ENCODE data around the gene R3HDM2. TPM values are rescaled to one million over a fixed set of nuclear protein-coding genes. Genes with fewer than 3 reads are reported as not detected.

The R3HDM2 gene
- polyA plus RNA-seq, 1 experiment, result 20.0 TPM

DNA sequence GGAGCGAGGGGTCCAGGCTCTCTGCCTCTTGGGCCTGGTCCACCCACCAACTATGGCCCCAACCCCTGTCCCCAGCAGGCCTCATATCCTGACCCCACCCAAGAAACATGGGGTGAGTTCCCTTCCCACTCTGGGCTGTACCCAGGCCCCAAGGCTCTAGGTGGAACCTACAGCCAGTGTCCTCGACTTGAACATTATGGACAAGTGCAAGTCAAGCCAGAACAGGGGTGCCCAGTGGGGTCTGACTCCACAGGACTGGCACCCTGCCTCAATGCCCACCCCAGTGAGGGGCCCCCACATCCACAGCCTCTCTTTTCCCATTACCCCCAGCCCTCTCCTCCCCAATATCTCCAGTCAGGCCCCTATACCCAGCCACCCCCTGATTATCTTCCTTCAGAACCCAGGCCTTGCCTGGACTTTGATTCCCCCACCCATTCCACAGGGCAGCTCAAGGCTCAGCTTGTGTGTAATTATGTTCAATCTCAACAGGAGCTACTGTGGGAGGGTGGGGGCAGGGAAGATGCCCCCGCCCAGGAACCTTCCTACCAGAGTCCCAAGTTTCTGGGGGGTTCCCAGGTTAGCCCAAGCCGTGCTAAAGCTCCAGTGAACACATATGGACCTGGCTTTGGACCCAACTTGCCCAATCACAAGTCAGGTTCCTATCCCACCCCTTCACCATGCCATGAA is 40.3 kb upstream of the R3HDM2 start:
- Histone ChIP-seq H3K4me3 (ENCODE audit: low read depth, low read length) (no peak overlapping the region), H3K27me3 (ENCODE audit: control insufficient read depth, insufficient read depth, low read length) (peaks cover 33% of the 10 kb centered on the region), H3K27ac (ENCODE audit: low read depth, low read length) (no peak overlapping the region), H3K9me3 (ENCODE audit: control insufficient read depth, insufficient read depth, low read length) (no peaks in the 10 kb centered on the region; the same call in 1 of the 2 replicates)
- CTCF ChIA-PET, result interaction anchor here (1.6 to 1.9 kb wide), 2 partner anchors 8 to 12 kb away, joined by 5 to 7 read pairs; partner anchors contain the start of gene GLI1
- no peak for DNase-seq (ENCODE audit: low read depth, low spot score)
- POLR2A ChIA-PET, result no interaction called here
- TF ChIP-seq, protein P1, sequence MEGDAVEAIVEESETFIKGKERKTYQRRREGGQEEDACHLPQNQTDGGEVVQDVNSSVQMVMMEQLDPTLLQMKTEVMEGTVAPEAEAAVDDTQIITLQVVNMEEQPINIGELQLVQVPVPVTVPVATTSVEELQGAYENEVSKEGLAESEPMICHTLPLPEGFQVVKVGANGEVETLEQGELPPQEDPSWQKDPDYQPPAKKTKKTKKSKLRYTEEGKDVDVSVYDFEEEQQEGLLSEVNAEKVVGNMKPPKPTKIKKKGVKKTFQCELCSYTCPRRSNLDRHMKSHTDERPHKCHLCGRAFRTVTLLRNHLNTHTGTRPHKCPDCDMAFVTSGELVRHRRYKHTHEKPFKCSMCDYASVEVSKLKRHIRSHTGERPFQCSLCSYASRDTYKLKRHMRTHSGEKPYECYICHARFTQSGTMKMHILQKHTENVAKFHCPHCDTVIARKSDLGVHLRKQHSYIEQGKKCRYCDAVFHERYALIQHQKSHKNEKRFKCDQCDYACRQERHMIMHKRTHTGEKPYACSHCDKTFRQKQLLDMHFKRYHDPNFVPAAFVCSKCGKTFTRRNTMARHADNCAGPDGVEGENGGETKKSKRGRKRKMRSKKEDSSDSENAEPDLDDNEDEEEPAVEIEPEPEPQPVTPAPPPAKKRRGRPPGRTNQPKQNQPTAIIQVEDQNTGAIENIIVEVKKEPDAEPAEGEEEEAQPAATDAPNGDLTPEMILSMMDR (IDR thresholded peaks at IDR 0.05; ENCODE audit: low read depth, low read length), result no peak

DNA sequence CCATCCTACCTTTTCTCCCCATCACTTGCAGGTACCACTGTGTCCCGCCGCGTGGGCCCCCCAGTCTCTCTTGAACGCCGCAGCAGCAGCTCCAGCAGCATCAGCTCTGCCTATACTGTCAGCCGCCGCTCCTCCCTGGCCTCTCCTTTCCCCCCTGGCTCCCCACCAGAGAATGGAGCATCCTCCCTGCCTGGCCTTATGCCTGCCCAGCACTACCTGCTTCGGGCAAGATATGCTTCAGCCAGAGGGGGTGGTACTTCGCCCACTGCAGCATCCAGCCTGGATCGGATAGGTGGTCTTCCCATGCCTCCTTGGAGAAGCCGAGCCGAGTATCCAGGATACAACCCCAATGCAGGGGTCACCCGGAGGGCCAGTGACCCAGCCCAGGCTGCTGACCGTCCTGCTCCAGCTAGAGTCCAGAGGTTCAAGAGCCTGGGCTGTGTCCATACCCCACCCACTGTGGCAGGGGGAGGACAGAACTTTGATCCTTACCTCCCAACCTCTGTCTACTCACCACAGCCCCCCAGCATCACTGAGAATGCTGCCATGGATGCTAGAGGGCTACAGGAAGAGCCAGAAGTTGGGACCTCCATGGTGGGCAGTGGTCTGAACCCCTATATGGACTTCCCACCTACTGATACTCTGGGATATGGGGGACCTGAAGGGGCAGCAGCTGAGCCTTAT is 39.6 kb upstream of the R3HDM2 start:
- no peak for DNase-seq (ENCODE audit: low read depth, low spot score)
- no peak overlapping the region for H3K27ac ChIP-seq (ENCODE audit: low read depth, low read length)
- peaks cover 27% of the 10 kb centered on the region for H3K27me3 ChIP-seq (ENCODE audit: control insufficient read depth, insufficient read depth, low read length)
- ChIA-PET POLR2A (no interaction called here), CTCF (interaction anchor here (1.0 to 3.2 kb wide), 2 partner anchors 11 to 17 kb away, joined by 4 to 14 read pairs (median 5); partner anchors contain the start of gene GLI1)
- H3K9me3 ChIP-seq (ENCODE audit: control insufficient read depth, insufficient read depth, low read length), result no peaks in the 10 kb centered on the region
- TF ChIP-seq, protein P1 (IDR thresholded peaks at IDR 0.05; ENCODE audit: low read depth, low read length), result no peak
- H3K4me3 ChIP-seq (ENCODE audit: low read depth, low read length), result no peak overlapping the region

DNA sequence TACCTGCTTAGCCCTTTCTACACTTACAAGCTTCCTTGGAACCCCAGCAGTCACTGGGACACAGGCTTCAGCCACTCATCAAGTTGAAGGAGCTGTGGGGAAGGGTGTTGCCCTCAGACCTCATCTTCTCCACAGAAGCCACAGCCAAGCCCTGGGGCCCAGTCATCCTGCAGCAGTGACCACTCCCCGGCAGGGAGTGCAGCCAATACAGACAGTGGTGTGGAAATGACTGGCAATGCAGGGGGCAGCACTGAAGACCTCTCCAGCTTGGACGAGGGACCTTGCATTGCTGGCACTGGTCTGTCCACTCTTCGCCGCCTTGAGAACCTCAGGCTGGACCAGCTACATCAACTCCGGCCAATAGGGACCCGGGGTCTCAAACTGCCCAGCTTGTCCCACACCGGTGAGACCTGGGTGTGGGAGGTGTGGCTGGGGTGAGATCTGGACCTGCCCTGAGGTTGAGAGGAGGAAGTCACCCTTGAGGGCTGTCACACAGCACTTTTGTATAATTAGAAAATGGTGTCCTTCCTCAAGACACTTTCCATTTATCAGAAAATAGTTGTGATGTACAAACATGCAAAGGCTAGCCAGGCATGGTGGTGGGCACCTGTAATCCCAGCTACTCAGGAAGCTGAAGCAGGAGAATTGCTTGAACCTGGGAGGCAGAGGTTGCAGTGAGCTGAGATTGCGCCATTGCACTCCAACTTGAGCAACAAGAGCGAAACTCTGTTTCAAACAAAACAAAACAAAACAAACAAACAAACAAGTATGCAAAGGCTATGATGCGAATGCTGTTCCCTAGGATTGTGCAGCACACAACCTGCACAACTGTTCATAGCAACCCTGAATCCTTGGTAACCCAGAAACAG is 38.7 kb upstream of the R3HDM2 start:
- CTCF ChIA-PET, result interaction anchor here (1.0 to 3.2 kb wide), 3 partner anchors 11 to 17 kb away, joined by 3 to 14 read pairs (median 4); partner anchors contain the start of gene GLI1
- no peak for DNase-seq (ENCODE audit: low read depth, low spot score)

DNA sequence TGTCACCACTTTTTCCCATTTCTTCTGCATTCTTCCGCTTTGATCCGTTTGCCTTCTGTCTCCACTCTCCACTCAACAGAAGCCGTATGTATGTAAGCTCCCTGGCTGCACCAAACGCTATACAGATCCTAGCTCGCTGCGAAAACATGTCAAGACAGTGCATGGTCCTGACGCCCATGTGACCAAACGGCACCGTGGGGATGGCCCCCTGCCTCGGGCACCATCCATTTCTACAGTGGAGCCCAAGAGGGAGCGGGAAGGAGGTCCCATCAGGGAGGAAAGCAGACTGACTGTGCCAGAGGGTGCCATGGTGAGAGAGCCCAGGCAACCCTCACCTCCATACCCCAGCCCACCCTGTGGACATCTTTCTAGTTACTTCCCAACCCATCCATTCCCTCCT is 37.1 kb upstream of the R3HDM2 start:
- H3K9me3 ChIP-seq (ENCODE audit: control insufficient read depth, insufficient read depth, low read length), result no peaks in the 10 kb centered on the region
- POLR2A ChIA-PET, result no interaction called here
- H3K4me3 ChIP-seq (ENCODE audit: low read depth, low read length), result no peak overlapping the region
- TF ChIP-seq, protein P1 (IDR thresholded peaks at IDR 0.05; ENCODE audit: low read depth, low read length), result no peak
- H3K27ac ChIP-seq (ENCODE audit: low read depth, low read length), result no peak overlapping the region
- no peak for DNase-seq (ENCODE audit: low read depth, low spot score)
- H3K27me3 ChIP-seq (ENCODE audit: control insufficient read depth, insufficient read depth, low read length), result peaks cover 5% of the 10 kb centered on the region
- CTCF ChIA-PET, result interaction anchor here (3.2 kb wide), 1 partner anchor 9 kb away, joined by 14 read pairs; the partner anchor contains the start of gene GLI1

More for the DNA sequence above, 38.7 kb upstream of the R3HDM2 start:
- Histone ChIP-seq H3K27me3 (ENCODE audit: control insufficient read depth, insufficient read depth, low read length) (peaks cover 18% of the 10 kb centered on the region), H3K4me3 (ENCODE audit: low read depth, low read length) (no peak overlapping the region), H3K27ac (ENCODE audit: low read depth, low read length) (no peak overlapping the region), H3K9me3 (ENCODE audit: control insufficient read depth, insufficient read depth, low read length) (no peaks in the 10 kb centered on the region)
- TF ChIP-seq, protein P1 (IDR thresholded peaks at IDR 0.05; ENCODE audit: low read depth, low read length), result no peak
- POLR2A ChIA-PET, result no interaction called here
